ENCODE data around the gene SLC16A3.

The SLC16A3 gene

DNA sequence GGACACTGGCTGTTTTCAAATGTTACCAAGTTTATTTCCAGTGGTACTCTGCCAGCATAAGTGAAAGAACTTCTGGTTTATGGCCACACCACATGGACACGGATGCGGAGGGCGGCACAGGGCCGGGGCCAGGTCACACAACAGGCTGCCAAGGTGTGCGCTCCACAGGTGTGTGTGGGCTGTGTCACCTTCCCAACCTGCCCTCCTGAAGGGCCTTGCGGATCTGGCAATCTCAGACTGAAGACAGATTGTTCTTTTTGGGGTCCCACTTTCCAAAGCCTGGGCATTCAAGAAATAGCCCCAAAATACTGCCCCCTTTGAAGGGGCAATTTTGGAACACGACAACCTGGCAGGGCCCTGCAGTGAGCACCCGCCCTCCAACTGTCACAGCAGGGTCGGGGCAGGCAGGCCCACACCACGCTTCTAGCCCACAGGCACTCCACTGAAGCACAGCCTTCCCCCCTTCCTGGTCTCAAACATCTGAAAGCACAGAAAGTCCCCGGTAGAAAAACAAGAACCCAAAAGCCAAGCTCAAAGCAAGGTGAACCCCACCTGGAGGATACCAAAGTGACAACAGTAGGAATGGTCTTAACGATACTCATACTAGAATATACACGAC is 41.1 kb downstream of the SLC16A3 start:
- DNase-seq = no peak

DNA sequence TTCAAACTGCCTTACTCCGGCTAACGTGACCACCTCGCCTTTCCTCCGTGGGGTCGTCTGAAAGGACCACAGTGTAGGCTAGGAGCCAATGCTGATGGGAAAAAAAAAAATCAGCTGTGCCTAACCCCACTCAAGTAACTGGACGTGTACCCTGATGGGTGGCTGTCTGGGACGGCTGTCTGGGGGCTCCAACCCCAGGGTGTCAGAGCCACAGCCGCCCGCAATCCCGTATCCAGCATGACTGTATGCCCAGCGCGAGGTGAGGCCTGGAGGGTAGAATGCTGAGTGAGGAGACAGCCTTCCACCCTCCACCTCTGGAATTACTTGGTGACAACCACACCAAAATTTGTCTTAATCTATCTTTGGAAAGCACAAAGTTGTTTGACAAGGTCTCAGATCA is 41.8 kb downstream of the SLC16A3 start:
- no peak for DNase-seq

DNA sequence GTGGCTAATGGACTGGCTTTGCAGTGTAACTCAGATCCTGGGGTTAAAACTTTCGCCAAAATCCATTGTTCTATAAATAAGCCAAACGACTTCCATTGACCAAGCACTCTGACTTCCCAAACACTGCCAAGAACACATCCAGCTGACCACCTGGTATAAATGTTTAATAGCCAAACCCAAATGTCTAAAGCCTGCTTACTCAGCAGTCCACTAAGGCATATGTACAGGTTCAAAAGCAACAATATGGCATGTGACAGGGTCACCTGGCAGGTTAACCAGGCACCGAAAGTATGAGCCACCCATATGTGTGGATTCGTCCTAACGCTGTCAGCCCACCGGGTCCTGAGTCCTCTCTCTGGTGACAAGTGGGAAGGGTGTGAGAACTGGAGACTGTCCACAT is 42.6 kb downstream of the SLC16A3 start:
- DNase-seq = no peak

DNA sequence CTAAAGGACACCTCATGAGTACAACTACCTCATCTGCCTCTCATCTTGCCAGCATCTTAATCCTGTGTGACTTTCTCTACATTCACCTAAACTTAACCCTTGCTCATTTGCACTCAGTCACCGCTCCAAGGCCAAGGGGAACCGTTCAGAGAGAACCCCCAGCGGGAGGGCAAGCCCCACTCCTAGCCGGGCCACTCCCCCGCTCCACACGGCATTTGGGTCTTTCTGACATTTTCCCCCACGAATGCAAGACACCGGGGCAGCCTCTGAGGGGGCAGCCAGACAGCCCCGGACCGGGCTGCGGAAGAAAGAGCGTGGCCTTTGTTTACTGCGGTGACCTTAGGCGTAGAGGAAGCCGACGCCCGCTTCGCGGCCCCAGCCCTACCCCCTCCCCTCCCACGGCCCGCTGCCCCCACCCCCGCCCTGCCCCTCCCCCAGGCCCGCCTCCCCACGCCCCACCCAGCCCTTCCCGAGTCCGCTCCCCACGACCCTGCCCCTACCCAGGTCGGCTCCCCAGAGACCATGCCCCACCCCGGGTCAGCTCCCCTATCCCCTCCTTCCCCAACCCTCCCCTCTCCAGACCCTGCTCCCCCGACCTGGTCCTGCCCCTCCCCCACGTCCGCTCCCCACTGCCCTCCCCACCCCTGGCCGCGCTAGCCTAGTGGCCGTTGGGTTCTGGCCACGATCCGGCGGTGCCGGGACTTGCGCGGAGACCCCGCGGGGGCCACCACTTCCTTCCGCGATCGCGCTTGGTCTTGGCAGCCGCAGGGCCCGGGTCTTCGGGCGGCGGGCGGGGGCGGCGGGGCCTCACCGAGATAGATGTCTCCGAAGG is 43.9 kb downstream of the SLC16A3 start:
- peak; percentile 43 for DNase-seq

DNA sequence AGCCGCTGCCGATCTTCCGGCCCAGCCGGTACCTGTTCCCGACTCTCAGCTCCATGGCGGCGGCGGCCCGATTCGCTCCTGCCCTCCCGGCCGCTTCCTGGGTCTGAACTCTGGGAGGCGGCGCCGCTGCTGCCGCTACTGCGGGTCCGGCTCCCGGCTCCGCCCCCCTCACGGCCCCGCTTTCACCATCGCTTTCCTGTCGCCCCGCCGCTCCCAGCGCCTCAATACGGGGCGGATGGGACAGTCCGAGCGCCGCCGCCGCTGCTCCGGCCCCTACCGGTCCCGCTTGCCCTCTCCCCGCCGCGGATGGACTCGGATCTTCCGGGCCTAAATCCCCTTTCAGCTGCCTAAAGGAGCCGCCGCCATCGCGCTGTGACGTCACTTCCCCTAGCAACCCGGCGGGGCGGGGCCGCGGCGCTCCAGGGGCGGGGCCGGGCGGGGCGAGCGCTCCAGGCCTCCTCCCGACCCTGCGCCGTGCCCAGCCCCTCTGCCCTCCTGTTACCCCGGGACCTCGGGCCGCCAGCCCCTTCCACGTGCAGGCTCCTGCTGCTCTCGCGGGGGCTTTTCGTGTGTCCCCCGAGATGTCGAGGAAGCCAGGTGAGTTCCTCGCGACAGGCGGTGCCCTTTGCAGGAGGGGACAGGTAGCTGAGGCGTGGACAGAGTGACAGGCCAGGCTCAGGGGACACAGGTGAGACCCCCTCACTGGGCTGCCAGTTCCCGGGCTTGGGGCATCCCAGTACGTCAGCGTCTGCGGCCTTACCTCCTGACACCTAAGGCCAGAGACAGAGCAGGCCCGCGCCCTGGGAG is 44.7 kb downstream of the SLC16A3 start, which contains the start of gene CSNK1D:
Gene CSNK1D, minus strand, starts transcription at position 374 of the 807 bp plus-strand sequence. Its CDS starts 319 bp downstream, at position 55.
- peak; percentile 90 for DNase-seq

DNA sequence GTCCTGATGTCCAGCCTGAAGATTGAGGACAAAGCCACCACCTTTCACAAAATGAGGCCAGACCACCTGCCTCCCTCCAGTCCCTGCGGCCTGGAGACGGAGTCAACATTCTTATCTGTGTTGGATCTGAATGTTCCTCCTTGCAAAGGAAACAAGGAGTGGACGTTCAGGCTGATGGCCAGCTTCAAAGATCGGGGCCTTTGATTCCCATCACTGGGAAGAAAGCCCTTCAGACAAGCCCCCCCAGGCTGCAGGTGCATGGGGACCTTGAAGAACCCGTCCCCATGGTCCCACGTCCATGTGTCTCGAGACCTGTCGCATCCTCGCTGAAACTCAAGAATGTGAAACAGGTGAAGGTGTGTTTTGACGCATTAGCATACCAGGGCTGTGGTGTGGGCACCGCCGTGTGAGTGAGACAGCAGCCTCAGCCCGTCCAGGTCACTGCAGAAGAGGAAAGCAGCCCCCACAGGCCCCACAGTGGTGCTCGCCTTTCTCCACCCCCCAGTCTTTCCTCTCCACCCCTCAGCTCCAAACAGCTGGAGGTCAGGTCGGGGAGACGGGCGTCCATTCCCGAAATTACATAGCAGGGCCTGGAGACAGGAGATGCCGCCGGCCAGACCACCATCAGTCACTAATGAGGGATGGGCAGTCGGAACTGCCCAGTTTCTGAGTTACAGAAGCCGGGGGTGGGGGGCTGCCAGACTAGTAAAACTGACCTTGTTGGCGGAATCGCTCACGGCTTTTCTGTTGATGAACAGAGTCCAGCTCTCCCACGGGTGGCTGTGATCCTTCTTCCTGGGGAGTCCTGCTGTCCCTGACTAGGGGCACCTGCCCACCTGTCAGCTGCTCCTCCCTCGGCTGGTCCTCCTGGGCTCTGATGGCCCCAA is 45.5 kb downstream of the SLC16A3 start:
- DNase-seq = no peak

DNA sequence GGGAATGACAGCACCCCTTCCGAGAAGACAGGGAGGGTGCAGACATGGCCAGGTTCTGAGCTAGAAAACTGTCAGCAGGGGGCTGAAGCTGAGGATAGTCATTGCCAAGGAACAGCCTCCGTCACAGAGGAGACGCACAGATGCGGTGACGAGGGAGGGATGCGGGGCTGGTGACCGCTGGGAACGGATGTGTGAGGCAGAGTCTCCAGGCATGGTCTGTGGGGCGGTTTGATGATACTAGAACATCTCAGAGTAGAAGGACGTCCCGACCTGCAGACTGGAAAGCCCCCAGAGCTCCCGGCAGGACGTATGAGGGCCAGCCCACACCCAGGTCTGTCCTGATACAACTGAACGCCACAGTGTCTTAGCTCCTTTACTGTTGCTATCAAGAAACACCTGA is 46.5 kb downstream of the SLC16A3 start:
- no peak for DNase-seq

DNA sequence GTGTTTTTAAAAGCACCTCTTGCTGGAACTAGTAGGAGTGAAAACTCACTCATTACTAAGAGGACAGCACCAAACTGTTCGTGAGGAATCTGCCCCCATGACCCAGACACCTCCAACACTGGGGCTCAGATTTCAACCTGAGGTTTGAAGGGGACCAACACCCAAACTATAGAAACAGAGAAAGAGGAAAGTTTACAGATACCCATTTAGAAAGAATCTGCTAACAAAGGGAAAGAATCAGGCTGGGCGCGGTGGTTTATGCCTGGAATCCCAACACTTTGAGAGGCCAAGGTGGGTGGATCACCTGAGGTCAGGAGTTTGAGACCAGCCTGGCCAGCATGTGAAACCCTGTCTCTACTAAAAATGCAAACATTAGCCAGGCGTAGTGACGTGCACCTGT is 48.1 kb downstream of the SLC16A3 start:
- DNase-seq = no peak

DNA sequence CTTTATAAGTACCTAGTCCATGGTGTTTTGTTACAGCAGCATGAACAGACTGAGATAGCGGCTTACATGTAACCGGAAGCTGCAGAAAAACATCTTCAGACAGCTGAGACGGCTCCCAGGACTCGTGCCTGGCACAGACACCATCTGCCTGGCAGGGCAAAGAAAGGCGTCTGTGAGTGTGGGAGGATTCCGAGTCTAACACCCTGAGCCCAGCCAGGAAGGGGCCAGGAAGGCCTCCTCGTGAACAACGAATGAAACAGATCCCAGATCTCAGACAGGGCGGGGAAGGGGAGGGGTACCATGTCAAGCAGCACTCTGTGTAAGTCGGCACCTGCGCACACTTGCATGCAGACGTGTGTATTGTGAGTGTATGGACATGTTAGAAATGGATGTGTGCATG is 49.0 kb downstream of the SLC16A3 start:
- no peak for DNase-seq

DNA sequence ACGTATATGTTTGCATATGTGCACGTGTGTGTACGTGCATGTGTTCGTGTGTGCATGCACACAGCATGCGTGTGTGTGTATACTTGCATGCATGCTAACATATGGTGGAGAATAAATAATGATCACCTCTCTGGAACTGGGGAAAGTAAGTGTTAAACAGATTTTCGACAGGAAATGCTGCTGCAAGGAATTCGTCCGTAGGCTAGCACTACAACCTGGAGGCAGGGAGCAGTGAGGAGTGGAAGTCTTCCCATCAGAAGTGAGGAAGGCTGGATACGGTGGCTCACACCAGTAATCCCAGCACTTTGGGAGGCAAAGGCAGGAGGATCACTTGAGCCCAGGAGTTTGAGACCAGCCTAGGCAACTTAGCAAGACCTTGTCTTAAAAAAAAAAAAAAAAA is 49.5 kb downstream of the SLC16A3 start:
- no peak for DNase-seq

DNA sequence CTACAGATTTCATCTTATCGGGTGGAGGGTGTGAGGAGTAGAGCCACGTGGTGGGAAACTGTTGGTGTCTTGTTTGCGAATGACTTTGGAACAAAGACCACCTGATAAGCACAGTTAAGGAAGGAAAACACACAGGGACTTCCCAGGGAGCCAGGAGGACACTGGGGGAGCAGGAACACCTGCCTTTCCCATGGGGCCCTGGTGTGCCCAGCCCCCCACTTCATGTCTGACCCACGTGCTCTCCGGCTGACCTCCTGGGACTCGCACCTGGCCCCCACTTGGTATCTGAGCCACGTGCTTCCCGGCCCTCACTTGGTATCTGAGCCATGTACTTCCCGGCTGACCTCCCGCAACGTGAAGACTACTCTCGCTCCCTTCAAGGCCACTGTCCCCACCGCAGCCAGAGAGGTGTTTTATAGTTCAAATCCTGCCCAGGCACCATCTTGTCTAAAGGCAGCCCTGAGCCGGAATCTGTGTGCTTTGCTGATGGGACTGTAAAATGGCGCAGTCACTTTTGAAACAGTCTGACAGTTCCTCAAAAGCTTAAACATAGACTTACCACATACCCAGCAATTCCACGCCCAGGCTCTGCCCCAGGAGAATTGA is 50.0 kb downstream of the SLC16A3 start:
- DNase-seq = no peak

DNA sequence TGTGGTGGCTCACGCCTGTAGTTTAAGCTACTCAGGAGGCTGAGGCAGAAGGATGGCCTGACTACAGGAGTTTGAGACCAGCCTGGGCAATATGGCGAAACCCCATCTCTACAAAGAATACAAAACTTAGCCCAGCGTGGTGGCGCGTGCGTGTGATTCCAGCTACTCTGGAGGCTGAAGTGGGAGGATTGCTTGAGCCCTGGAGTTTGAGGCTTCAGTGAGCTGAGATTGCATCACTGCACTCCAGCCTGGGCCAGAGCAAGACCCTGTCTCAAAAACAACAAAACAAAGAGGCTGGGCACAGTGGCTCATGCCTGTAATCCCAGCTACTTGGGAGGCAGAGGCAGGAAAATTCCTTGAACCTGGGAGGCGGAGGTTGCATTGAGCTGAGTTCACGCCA is 51.7 kb downstream of the SLC16A3 start:
- no peak for DNase-seq

DNA sequence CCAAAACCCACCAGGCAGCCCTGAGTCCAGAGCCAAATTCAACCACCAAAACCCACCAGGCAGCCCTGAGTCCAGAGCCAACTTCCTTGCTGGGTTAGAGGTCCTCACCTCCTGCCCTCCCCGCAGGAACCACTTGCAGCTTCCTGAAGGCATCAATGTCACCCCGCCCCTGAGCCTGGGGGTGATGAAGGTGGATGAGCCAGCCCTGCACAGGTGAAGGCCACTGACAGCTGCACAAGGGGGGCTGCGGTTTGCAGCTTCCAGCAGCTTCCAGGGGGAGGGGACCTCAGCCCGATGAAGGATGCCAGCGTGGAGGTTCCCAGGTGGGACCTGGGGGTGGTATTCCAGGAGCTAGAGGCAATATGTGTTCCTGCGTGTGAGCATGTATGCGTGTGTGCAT is 52.2 kb downstream of the SLC16A3 start:
- DNase-seq = no peak

DNA sequence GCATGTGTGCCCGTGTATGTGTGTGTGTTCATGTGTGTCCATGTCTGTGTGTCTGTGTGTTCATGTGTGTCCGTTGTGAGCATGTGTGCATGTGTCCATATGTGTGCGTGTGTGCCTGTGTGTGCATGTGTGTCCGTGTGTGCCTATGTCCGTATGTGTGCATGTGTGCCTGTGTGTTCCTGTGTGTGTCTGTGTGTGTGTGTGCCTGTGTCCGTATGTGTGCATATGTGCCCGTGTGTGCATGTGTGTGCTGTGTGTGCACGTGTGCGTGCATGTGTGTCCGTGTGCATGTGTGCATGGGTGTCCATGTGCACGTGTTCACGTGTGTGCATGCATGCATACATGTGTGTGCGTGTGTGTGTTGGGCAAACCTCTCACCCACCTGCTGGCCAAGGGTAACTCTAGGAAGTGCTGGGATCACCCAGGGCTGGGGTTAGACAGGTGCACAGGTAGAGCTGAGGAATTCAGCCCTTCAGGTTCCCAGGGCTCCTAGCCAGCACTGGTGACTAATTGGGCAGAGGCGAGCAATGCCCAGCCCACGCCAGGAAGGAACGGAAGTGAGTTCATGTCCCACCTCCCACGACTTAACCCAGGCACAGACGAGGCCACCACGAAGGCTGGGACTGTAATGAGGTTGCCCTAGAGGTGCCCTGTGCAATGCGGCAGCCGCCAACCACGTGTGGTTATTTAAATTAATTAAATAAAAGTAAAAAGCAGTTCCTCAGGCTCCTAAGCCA is 52.8 kb downstream of the SLC16A3 start:
- peak; percentile 66 for DNase-seq

DNA sequence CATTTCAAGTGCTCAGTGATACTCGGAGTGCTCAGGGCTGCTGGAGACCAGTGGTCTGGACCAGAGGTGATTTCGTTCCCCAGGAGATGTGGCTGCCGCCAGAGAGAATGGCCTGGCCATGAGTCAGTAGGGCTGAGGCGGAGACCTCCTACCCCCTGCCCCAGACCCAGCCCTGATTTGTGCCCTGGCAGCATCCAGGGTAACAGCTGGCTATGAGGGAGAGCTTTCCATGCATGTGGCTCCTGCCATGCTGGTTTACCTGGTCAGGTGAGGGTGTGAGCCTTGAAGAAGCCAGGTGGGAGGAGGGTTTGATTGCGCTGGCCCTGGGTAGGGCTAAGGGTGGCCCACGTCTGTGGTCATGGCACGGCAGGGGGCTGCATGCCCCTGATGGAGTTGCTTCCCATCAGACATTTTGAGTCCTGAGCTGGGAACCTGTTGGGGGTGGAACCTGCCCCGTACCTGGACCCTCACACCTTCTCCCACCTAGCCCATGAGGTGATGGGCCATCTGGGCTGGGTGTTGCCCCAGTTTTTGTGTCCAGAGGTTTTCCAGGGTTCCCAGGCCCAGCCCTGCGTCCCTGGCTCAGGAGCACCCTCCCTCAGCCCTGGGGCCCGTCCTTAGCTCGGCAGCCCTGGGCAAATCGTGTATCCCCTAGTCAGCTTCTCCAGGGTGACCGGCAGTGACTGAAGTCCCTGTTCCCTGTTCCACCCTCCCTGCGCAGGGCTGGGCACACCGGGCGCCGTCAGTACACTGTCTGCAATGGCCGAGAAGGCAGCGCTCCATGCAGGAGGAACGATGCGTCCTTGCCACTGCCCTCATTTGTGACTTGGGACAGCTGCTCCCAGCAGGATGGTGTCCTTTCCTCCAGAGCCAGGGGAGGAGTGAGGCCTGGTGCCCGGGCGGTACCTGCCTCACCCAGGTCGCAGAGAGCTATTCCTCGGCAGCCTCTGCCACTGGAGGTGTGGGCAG is 53.7 kb downstream of the SLC16A3 start:
- DNase-seq = no peak

DNA sequence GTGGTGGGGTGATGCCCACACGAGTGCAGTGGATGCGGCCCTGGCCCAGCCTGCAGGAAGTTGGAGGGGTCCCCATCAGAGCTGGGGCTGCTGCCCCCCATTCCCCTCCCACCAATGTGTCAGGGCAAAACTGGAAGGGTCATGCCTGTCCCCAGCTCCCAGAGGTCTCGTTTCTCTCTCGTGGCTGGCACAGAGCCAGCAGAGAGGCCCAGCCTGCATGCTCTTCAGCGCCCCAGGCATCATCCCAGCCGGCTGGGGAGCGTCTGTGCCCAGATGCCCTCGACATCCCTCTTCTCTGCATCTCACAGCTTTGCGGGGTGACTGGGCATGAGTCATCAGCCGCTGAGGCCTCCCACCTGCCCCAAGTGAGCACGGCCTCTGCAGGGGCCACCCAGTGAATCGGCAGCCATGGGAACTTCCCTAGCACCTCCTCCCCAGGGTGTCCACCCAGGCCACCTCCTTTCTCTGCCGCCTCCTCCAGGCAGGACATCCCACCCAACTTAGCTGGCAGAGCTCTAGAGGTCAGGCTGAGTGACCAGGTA is 54.4 kb downstream of the SLC16A3 start:
- DNase-seq = peak; percentile 76

DNA sequence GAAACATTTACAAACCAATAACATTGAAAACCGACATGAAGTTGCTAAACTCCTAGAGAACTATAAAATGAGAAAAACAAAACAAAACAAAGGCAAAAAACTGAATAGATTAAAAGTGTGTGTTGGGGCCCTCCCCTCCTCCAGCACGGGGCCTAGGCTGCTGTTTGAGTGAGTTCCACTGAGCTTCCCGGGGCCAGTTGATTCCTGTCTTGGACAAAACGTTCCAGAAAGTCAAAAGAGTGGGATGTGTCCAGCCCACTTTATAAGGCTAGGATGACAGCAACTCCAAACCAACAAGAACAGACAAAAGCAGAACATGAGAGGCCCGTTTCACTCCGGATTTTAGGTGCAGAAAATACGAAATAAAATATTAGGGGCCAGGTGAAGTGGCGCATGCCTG is 56.3 kb downstream of the SLC16A3 start:
- no peak for DNase-seq

DNA sequence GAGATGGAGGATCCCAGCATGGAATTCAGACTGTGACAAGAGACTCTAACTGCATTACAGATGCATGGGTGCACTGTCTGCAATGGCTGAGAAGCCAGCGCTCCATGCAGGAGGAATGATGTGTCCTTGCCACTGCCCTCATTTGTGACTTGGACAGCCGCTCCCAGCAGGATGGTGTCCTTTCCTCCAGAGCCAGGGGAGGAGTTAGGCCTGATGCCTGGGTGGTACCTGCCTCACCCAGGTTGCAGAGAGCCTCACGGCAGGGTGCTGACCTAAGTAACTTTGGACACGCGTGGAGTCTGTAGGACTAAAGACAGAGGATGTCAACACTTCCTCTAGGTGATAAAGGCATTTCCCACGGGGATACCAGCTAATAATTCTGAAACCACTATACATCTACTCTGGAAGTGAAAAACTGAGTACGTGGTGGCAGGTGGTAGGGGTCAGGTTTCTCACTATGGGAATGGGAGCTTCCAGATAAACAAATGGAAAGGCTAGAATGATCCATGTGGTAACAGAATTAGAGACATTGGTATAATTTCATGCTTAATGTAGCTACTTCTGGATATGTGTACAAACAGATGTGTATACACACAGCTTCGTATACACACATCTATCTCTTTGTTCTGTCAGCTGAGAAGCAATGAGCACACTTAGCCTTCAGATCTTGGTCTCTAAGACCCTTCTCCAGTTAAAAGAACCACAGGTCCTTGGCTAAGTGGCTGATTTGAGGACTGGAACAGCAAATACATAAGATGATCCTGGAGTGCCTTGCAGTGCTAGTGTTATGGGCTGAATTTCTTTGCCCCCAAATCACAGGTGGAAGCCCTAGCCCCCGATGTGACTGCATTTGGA is 58.4 kb downstream of the SLC16A3 start:
- no peak for DNase-seq

Measured in stimulated activated CD4-positive, alpha-beta T cell treated with anti-CD3 and anti-CD28 coated beads, Interleukin-1b, Interleukin-23, amount 100 ng/mL, for 48 hours (primary cell).